HG02884 (cell line): ENCODE results near the gene NUMA1.

Experiments
- ATAC-seq: cut with Tn5 transposase; IDR thresholded peaks from one replicate; pipeline ENCODE4 v1.9.1; 2021; ENCODE audit warnings: mild to moderate bottlenecking, moderate library complexity; ENCODE audit not compliant: unreplicated experiment

The NUMA1 gene

DNA sequence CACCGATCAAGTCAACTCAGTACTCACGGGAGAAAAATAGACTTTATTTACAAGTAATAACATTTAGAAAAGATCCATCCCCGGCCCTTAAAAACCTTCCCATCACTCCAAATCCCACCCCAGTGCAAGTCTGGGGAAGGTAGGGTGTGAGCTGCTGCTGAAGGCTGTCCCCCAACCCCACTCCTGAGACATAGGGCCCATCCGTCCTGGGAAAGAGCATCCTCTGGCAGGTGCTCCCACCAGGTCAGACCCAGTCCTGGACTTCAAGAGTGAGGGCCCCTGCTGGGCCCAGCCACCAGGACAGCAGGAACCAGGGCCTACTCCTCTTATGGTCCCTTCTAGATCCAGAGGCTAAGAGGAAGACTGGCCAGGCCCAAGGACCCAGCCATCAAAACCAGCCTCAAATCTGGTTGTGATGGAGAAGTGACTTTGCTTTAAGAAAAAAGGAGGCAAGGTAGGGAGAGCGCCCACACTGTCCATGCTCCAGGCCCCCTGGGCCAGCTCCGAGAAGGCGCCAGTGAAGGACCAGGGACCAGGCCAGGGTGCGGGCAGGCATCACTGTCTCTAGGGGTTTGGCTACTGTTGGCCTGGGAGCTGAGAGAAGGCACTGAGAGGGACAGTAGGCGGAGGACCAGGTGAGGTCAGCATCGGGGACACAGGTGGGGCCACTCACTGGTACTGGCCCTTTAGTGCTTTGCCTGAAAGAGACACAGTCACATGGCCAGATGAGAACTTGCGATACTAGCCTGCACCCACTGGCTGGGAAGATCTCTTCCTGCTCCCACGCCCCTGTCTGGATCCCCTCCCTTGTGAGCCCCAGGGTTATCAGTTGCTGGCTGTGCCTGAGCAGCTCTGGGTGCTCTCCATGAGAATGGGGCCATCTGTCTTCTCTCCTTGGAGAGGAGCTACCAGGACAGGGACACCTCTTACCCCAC is 77.2 kb downstream of the NUMA1 start:
- ATAC-seq, result no peak

DNA sequence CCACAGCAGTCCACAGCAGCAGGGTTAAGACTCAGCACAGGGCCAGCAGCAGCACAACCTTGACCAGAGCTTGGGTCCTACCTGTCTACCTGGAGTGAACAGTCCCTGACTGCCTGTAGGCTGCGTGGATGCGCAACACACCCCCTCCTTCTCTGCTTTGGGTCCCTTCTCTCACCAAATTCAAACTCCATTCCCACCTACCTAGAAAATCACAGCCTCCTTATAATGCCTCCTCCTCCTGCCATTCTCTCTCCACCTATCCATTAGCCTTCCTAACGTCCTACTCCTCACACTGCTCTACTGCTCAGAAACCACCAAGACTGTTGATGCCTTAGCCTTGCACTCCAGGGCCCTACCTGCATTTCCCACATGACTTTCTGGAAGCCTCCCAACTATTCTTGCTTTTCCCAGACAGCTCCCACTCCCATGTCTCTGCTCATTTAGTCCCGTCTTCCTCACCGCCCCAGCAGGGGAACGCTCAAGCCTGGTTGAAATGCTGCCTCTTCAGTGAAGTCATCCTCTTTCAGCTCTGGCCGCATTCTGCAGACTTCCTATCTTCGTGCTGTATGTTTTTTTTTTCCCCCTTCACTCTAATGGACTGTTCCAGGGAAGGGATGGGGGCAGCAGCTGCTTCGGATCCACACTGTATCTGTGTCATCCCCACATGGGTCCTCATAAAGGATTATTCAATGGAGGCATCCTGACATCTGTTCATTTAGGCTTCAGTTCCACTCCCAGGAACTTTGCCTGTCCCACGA is 78.3 kb downstream of the NUMA1 start:
- ATAC-seq, result no peak

DNA sequence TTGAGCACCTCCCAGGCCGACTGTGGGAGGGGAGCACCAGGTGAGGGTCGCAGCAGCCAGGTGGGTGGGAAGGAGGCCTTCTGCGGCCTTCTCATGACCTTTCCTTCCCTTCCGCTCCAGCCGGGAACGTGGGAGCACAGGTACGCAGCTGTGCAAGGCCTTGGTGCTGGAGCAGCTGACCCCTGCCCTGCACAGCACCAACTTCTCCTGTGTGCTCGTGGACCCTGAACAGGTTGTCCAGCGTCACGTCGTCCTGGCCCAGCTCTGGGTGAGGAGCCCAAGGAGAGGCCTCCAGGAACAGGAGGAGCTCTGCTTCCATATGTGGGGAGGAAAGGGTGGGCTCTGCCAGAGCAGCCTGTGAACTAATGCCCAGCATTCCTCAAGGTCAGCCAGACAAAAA is 79.1 kb downstream of the NUMA1 start:
- no peak for ATAC-seq

DNA sequence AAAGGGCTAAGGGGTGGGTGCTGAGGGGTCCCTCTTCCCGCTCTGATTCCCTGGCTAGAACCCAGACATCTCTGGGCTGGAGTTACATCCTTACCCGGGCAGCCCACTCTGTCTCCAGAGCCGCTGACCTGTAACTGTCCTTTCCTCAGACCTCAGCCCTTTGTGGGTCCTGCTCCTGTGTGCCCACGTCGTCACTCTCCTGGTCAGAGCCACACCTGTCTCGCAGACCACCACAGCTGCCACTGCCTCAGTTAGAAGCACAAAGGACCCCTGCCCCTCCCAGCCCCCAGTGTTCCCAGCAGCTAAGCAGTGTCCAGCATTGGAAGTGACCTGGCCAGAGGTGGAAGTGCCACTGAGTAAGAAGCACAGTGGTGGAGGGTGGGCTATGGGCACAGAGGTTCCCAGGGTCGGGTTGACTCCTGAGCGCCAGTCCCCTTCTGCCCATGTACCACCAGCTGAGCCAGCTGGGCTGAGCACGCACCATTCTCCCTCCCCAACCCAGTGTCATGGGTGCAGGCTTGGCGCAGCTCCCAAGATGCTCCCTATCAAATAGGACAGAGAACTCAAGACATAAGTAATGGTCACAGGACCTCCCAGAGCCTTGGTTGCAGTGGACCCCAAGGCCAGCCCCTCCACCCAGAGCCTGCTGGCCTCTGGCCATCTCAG is 80.0 kb downstream of the NUMA1 start:
- no peak for ATAC-seq

DNA sequence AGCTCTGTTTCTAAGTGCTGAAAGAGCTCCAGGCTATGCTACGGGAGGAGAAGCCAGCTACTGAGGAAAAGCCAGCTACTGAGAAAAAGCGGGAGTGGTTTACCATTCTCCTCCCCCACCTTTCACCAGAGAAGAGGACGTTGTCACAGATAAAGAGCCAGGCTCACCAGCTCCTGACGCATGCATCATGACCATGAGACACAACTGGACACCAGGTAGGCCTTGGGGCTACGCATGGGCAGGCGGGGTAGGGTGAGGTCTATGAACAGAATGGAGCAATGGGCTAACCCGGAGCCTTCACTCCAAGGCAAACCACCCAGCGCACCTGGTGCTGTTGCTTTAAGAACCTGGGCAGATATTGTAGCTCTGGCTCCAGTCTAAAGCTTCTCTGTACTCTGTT is 80.5 kb downstream of the NUMA1 start:
- ATAC-seq, result no peak

DNA sequence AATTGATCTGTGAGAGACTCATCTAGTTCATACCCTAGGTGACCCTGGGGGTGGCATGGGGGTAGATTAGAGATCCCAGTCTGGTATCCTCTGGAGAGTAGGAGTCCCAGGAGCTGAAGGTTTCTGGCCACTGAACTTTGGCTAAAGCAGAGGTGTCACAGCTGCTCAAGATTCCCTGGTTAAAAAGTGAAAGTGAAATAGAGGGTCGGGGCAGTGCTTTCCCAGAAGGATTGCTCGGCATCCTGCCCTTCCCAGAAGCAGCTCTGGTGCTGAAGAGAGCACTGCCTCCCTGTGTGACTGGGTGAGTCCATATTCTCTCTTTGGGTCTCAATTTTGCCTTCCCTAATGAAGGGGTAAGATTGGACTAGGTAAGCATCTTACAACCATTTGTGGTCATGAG is 81.0 kb downstream of the NUMA1 start:
- ATAC-seq, result no peak

DNA sequence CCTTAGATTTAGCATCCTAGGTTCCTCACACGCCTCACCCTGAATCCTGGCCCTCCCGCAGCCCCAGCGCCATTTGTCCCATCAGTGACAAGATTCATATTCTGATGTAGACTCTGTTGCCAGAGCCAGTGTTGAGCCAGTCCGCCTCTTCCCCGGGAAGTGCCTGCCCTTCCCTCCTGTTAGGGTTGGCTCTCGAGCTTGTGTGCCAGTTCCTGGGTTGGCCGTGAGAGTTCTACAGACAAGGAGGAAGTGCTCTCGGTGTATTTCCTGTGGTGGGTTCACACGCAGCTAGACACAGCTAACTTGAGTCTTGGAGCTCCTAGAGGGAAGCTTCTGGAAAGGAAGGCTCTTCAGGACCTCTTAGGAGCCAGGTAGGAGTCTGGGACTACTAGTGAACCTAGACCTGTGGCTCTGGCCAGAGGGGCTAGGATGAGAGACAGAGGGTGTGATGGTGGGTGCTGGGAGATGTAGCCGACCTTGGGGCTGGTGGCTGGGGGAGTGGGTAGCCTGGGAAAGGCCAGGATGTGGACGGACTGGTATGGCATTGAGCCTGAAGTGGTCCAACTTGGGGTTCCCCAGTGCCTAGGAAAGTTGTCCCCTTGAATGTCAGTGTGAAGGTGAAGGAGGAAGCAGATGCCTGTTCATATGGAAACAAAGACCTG is 81.6 kb downstream of the NUMA1 start, which contains the start of gene IL18BP:
Gene IL18BP (plus strand): TSS at position 261 of the 662 bp plus-strand sequence. CDS start 1,076 bp downstream, outside the sequence.
- no peak for ATAC-seq

DNA sequence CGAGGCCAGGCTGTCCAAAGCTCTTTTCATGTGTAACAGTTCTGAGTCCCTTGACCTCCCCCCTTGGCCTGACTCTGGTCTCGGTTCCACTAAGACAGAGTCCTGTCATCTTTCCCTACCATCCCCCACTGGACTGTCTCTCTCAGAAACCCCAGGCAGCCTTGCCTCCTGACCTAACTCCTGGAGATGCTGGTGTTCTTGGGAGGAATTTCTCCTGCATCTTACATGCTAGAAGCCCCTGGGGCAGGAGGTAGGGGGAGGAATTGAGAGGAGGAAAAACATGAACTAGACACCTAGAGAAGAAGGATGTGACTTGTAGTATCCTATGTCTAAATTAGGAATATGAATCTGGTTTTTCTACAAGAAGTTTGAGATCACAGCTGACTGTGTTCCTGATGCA is 82.3 kb downstream of the NUMA1 start:
- ATAC-seq, result no peak

DNA sequence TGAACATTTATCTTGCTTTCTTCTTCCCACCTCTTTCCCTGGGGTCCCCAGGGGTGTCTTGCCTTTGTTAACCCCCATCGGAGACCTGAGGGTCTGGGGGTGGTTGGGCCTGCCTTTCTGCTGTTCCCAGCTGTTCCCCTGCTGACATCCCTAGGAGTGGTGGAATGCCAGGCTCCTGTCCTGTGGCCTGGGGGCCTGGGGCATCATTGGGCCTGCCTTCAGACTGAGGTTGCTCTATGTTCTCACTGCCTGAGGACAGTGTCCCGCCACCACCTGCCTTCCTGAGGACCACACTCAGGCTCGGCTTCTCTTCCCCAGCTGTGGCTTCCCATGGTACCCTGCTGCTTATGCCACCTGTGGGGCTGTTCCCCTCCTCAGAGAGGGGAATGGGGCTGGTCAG is 82.7 kb downstream of the NUMA1 start:
- no peak for ATAC-seq

DNA sequence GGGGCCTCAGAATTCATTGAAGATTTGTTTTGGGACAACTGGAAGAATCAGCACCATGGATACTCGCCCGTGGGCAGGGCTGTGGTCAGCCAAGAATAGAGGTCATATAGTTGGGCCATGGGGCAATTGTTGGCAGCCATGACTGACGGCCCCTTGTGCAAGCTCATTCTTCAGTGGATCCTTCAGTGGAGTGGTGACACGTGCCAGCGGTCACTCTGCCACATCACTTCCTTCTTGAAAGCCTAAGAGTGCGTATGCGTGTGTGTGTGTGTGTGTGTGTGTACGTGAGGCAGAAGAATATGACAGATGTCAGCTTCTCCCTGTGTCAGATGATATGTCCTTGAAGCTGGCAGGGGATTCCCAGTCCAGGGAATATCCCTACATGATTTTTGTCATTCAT is 83.4 kb downstream of the NUMA1 start:
- ATAC-seq, result no peak

DNA sequence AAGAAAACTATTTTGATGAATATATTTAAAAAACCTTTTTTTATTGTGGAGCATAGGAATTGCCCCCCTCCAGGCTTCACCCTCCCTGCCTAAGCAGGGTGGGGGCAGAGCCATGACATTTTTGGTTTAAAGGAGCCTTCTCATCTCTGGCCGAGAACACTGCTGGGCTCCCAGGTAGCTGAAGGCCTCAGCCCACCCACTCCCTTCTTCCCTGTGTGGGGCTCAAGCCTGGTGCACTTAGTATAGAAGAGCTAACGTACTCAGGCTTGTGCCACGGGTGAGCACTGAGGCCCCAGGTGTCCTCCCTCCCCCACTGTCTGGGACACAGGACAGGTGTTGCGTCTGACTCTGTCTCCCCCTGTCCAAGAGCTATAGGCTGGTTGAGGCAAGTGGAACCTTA is 83.8 kb downstream of the NUMA1 start:
- ATAC-seq, result no peak

DNA sequence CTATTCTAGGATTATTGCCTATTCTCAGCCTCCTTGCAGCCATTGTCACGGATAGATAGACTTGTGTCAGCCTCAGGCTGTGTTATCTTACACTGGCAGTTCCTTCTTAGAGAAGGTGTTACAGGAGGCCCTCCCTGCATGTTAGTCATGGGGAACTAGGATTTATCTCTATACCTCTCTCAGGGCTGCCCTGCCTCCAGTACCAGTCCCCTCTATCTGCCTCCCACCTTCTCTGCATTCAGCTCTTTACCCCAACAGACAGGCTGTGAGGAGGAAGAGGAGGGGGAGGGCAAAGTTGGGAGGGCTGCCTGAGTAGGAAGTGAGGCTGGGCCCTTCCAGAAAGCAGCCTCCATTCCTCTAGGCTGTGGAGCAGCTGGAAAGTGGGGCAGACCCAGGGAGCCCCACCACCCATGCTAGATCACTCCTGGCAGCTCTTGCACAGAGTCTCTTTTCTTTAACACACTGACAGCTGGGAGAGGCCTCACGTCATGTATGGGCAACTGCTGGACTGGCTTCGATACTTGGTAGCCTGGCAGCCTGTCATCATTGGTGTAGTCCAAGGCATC is 84.5 kb downstream of the NUMA1 start:
- no peak for ATAC-seq

DNA sequence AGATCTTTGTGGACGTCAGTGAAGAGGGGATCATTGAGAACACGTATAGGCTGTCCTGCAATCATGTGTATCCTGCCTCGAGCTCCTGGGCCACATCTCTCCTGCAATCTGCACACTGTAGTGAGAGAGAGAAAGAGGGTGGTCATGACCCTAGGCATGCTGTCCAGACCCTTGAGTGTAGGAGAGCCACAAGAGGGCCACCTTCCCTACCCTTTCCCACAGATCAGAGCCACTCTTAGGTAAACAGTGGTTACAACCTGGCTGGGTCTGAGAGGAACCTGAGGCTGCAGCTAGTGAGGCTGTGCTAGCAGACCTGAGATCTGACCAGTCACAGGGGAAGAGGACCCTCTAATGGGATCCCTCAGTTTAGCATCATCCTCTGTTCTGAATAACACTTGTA is 85.6 kb downstream of the NUMA1 start:
- ATAC-seq, result no peak

DNA sequence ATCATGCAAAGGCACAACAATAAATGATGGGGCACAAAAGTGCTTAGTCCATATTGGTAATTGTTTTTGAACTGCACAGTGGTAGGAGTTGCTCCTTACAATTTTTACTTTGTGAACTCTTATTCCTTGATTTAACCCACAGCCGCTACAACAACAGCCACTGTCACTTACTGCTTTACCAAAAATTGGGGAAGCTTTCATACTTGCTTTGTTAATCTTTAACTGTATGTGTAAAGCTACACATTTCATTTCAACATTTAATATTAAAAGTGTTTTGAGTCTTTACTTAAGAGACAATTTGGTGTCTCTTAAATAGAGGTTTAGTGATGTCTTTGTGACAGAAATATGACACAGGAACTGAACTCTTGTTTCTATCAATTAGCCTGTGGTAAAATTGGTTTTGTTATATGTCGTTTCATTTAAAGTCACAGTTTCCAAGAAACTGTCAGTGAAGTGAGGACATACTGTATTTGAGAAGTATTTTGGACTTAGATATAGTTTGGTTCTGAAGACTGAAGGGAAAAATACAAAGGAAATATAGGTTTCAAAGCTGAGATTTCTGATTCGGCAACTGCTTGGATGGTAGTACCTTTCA is 88.1 kb downstream of the NUMA1 start:
- no peak for ATAC-seq

DNA sequence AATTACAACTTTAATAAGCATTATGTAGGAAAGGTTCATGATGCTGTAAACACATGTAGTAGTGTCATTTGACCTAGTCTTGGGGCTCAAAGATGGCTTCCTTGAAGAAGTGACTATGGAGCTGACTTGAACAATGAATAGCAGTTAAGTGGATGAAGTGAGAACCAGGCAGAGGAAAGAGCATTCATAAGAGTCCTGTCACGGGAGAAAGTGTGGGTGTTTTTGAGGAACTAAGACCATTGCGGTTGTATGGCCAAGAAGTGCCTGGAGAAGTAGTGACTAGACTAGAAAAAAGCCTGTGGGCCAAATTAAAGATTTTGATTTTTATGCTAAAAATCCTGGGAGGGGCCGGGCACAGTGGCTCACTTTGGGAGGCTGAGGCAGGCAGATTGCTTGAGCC is 88.8 kb downstream of the NUMA1 start:
- peak; percentile 60 for ATAC-seq

DNA sequence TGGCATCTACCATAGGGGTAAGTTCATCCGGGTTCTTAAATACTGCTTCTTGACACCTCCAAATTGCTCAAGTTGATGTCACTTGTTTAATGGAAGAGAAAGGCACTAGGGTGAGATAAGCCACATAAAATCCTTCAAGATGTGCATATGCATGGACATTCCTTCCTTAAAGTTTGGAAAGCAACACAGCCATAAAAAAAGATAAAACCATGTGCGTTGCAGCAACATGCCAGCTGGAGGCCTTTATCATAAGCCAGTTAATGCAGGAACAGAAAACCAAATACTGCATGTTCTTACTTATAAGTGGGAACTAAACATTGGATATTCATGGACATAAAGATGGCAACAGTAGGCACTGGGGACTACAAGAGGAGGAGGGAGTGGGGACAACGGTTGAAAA is 89.6 kb downstream of the NUMA1 start:
- ATAC-seq, result no peak

DNA sequence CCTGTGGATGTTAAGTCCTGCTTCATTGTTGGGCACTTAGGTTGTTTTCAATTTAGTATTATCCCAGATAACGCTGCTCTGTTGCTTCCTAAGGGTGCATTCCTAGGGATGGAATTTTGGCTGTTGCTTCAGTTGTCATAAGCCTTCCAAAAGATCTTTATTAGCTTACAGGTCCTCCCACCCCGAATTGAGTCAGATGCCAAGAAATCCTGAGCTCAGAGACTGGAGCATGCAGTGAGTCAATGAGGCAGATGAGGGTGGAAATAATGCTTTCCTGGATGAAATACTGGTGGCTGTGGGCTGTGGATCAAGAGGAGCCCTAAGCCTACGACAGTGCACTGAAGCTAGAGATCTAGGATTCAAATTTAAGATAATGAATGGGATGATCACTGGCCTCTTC is 92.3 kb downstream of the NUMA1 start:
- ATAC-seq, result no peak

DNA sequence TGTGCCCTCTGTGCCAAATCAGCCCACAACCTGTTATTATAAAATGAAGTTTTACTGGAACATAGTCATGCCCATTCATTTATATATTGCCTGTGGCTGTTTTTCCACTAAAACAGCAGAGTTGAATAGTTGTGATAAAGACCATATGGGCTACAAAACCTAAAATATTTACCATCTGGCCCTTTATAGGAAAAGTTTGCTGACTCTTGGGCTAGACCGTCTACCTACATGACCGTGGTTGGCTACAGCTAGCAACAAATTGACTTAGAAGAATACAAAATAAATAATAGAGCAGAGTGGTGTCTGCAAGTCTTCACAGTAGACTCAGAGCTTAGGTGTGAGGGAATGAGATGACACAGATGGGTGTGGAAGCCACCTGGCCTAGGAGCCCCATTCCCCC is 92.8 kb downstream of the NUMA1 start:
- no peak for ATAC-seq

DNA sequence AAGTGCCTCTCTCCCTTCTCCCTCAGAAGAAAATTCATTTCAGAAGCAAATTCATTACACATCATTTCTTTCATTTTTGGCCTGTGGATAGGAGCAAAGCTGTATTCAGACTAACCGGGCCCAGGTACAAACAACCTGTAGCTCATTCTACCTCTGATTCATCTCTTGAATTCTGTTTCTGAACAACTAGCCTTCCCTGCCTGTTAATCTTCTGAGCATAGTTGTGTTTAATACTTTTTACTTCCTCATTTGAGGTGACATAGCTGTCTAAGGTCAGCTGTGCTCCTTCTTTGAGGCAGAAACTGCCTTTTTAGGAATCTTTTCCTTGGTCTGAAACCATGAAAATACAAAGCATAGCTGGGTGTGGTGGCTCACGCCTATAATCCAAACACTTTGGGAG is 94.2 kb downstream of the NUMA1 start:
- ATAC-seq, result no peak

DNA sequence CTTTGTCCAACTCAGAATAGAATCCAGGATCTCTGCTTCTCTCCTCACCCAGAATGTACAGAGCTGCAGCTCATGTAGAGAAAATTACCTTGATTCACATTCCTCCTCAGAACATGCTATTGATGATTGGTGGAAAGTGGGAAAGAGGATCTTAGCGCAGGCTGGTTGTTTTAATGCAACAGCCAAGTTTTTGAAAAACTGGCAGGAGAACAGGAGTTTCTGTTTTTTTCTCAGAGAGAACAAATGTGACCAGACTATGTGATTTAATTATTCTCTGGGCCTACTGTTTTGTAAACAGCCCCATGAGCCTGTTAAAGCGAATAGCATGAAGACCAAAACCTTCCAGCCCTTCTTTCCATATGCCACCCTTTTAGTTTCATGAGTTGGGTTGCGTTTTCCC is 100.7 kb downstream of the NUMA1 start:
- ATAC-seq, result no peak
